ENCODE data around the gene BMPR1A.
"Not testable (repeated sequence)": the region's sequence is repeated elsewhere in the genome, so short reads cannot be mapped to it uniquely, and the experiment has no call there.

Gene BMPR1A

DNA sequence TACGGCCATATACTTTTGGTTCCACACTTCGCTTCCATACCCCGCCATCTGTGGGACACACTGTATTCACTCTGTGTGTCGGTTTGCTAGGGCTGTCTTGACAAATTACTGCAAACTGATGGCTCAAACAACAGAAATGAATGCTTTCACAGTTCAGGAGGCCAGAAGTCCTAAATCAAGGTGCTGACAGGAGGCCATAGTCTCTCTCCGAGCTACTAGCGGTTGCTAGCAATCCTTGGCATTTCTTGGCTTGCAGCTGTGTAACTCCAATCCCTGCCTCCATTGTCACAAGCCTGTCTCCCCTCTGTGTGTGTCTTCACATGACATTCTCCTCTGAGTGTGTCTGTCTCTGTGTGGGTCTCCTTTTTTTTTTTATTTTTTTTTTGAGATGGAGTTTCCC lies 28.9 kb upstream of the BMPR1A start:
- H3K4me3 ChIP-seq (replicated peaks; ENCODE audit: low read depth, low read length): no peak overlapping the region
- DNase-seq (ENCODE audit: extremely low read depth, low read depth): no peak
- no peak for TF ChIP-seq CTCF (IDR thresholded peaks at IDR 0.05; ENCODE audit: low read depth, low read length, missing control alignments)

DNA sequence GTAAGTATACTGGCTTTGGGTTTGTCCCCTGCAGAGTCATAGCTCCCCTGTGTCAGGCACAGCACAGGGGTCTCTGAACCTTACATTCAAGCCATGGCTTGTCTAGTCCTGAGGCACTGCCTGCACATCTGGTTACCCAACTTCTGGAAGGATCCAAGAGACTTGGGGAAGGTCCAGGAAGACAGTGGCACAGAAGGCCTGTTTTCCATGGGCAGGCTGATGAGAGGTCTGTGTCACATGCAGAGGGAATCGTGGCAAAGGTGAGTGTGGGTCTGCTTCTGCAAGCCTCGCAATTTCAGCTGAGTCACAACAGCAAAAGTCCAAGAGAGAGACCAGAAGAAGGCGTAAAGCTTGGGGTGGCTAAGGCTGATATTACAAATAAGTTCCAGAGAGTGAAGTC lies 28.4 kb upstream of the BMPR1A start:
- no peak for DNase-seq (ENCODE audit: extremely low read depth, low read depth)
- H3K4me3 ChIP-seq (replicated peaks; ENCODE audit: low read depth, low read length): no peak overlapping the region
- TF ChIP-seq CTCF (IDR thresholded peaks at IDR 0.05; ENCODE audit: low read depth, low read length, missing control alignments): no peak

DNA sequence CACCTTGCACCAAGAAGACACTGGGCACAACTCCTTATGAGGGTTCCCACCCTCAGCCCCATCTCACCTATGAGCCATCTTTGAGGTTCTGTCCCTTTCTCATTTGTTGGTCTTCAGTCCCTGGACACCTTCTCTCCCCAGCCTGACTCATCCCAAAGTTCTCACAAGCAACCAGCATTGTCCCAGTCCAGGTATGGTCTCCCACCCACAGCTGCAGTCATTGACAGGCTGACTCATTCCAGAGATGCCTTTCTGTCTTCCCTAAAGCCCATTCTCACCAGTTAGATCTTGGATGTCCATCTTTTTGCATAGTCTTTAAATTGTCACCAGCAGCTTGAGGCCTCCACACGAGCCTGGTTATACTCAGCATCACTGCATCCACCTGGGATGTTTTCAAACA lies 26.7 kb upstream of the BMPR1A start:
- H3K4me3 ChIP-seq (replicated peaks; ENCODE audit: low read depth, low read length): no peak overlapping the region
- DNase-seq (ENCODE audit: extremely low read depth, low read depth): no peak
- TF ChIP-seq CTCF (IDR thresholded peaks at IDR 0.05; ENCODE audit: low read depth, low read length, missing control alignments): no peak

DNA sequence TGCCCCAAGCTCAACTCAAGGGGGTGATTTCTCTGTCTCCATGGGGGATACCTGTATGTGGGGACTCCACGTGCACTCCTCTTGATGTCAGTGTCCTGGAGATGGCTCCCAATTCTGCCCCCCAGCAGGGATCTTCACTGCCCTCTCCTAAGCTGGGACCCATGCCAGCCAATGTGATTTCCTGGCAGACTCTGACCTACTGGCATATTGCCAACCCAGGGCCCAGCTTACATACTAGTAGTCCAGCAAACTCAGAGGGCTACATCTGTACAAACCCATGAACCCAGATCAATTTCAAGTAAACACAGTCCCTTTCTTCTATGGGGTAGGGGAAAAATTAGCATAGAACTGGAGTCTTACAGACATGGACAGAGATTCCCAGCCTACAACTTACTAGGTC lies 26.2 kb upstream of the BMPR1A start:
- TF ChIP-seq CTCF (IDR thresholded peaks at IDR 0.05; ENCODE audit: low read depth, low read length, missing control alignments): no peak
- DNase-seq (ENCODE audit: extremely low read depth, low read depth): no peak
- H3K4me3 ChIP-seq (replicated peaks; ENCODE audit: low read depth, low read length): no peak overlapping the region

- H3K4me3 ChIP-seq (replicated peaks; ENCODE audit: low read depth, low read length): no peak overlapping the region
- DNase-seq (ENCODE audit: extremely low read depth, low read depth): no peak
- TF ChIP-seq CTCF (IDR thresholded peaks at IDR 0.05; ENCODE audit: low read depth, low read length, missing control alignments): no peak
Measured at GRCh38 chr10:86732771-86733170, 23.6 kb upstream of the BMPR1A start.

GRCh38 chr10:86733260-86733671 lies 23.2 kb upstream of the BMPR1A start:
- DNase-seq (ENCODE audit: extremely low read depth, low read depth): no peak
- TF ChIP-seq CTCF (IDR thresholded peaks at IDR 0.05; ENCODE audit: low read depth, low read length, missing control alignments): no peak

DNA sequence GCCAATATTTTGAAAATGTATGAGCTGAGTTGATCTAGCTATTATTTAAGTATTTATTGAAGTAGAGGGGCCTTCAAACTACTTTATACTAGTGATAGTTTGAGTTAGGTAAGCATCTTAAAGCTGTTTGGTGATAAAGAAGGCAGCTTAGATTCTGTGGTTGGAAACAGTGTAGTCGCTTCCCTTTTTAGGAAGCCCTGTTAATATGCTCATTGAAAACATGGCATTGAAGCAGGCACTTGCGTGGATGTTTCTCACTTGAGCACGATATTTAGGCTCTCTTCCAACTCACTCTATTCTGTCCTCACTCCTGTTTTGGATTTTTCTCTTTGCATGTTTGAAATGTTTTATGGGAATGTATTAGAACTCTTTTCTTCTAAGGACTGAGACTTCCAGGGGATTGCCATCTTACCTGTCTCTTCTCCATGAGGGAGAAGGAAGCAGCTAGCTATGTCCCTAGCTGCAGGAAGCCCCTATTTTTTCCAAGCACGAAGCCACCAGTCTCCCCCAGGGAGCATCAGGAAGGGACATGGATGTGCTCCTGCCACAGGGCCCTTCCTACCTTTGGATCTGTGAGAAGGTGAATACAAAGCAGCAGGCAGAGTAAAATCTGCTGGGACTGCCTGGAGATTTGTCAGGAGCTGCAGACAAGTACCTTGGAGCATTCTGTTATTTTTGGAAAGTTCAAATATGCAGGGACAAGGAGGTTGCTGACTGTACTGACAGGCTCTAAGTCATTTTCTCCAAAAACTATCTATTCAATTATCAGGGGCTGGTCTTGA lies 22.0 kb upstream of the BMPR1A start:
- TF ChIP-seq CTCF (IDR thresholded peaks at IDR 0.05; ENCODE audit: low read depth, low read length, missing control alignments): no peak
- DNase-seq (ENCODE audit: extremely low read depth, low read depth): no peak
- no peak overlapping the region for H3K4me3 ChIP-seq (replicated peaks; ENCODE audit: low read depth, low read length)

More at GRCh38 chr10:86733260-86733671, 23.2 kb upstream of the BMPR1A start:
- H3K4me3 ChIP-seq (replicated peaks; ENCODE audit: low read depth, low read length): no peak overlapping the region

DNA sequence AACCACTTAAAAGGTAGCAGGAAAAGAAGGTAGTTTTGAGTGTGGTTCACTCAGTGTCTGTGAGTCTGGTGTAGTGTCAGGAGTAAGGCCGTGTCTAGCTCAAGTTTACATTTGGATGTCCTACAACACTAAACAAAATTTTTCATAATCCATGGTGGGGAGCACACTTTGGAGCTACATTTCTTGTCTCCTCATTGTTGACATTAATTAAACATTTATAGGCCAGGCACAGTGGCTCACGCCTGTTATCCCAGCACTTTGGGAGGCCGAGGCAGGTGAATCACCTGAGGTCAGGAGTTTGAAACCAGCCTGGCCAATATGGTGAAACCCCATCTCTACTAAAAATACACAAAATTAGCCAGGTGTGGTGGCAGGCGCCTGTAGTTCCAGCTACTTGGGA lies 21.1 kb upstream of the BMPR1A start:
- not testable (repeated sequence) for H3K4me3 ChIP-seq (replicated peaks; ENCODE audit: low read depth, low read length); DNase-seq (ENCODE audit: extremely low read depth, low read depth)
